Umbilical cord (tissue), 2 donors: ENCODE results near the gene RPH3AL. TPM values are rescaled to one million over a fixed set of nuclear protein-coding genes. Genes with fewer than 3 reads are reported as not detected.
A peak's percentile ranks its signal among the peaks of the same experiment; 100 is the strongest.
"Not testable (repeated sequence)": the region's sequence is repeated elsewhere in the genome, so short reads cannot be mapped to it uniquely, and the experiment has no call there.

Experiments
- DNase-seq: peaks from one replicate; pipeline ENCODE4 v3.0.0-alpha.2; 2015; ENCODE audit warnings: low spot score
- total RNA-seq: library from RNA; depleted of rRNA; stranded (reverse); fragments of >200 nt; gene quantifications from one replicate; pipeline ENCODE4 v1.2.3, GENCODE V29; 2014; ENCODE audit warnings: low replicate concordance; ENCODE audit not compliant: insufficient read depth

Gene RPH3AL
- total RNA-seq, 1 donor from 2014 or later, result 46.5 TPM

GRCh38 chr17:180381-181244 is 172.0 kb downstream of the RPH3AL start:
- peak; percentile 18 for DNase-seq

DNA sequence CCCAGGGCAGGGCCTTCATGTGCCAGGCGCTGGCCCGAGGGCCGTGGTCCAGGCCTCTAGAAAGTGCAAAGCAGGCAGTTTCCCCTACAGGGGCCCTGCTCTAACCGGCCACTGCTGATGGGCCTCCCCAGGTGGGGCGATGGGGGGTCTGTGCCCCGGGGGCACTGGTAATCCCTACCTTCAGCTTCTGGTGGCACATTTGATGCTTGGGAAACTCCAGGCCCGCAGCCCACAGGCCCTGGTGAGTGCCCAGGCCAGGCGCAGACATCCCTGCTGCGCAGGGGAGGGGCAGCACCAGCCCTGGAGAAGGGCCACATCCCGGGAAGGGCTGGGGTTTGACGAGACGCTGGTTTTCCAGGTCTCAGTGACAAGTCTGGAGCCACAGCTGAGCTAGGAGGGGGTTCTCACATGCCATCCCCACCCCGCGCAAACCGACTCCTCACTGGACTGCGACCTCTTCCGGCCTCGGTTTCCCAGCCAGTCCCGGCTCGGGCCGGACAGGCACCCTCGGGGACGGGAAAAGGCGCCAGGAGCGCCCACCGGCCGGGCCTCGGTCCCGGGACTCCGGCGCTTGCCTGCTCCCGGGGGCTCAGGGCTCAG is 172.7 kb downstream of the RPH3AL start:
- no peak for DNase-seq

DNA sequence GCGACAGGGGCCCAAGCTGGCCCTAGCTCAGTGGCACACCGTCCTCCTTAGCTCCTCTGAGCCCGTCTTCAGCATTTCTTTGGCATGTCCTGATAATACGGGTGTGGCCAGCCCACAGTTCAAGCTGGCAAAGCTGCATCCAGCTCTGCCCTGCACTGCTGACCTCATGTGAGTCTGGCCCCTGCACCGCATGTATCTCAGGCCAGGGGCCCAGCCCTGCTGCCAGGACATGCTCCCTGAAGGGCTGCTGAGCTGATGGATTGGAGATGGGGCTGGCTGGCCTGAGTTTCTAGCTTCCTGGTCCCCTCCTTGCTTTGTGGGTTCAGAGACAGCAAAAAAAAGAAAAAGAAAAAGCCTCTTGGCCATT is 173.6 kb downstream of the RPH3AL start:
- peak; percentile 48 for DNase-seq

DNA sequence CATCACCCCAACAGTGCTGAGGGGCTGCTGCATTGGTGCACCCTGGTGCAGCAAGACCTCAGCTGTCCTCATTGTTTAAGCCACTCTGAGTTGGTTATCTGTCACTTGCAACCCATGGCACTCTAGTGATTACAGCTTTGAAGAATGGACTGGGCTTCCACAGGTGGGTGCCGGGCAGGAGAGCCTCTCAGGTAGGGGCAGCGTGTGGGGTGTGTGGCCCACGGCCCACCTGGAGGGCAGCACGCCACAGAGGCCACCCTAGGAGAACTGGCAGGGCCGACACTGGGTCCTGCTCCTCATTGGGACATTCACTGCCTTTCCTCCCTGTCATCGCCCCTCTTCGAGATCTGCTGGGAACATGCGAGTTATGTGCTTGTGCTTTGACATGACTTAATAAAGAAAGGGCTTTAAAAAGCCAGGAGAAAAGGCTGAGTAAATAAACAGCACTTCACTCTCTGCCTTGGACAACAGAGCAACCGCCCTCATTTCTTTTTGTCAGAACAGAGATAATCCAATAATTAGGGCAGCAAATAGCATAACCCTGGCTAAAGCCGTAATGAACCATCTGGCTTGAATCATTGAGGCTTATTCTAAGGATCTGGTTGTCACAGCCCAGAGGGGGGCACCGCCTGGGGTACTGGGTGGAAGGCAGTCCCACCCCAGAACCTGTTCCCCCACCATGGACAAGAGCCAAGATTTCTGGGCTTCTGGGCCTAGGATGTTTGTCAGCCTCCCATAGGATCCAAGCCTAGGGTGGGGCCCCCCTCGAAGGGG is 174.1 kb downstream of the RPH3AL start:
- DNase-seq, result peak; percentile 72

GRCh38 chr17:177762-178161 is 174.8 kb downstream of the RPH3AL start:
- no peak for DNase-seq

GRCh38 chr17:177155-177554 is 175.5 kb downstream of the RPH3AL start:
- DNase-seq, result no peak

- no peak for DNase-seq
Measured at GRCh38 chr17:173166-173911, 179.3 kb downstream of the RPH3AL start.

DNA sequence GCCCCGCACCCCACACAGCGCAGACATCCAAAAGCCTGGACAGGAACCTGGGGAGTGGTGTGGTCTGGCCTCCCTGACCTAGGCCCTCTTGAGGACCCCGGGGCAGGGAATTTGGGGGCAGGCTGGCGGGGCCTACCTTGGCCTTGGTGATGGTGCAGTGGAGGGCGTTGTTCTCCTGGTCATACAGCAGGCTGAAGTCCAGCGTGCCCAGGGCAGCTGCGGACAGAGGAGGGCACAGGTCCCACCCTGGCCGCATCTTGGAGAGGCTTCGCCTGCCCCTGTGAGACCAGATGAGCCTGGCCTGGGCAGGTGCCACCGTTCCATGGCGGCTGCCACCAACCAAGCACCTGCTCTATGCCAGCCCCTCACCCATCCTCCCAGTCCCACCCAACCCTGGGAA is 180.2 kb downstream of the RPH3AL start:
- no peak for DNase-seq

DNA sequence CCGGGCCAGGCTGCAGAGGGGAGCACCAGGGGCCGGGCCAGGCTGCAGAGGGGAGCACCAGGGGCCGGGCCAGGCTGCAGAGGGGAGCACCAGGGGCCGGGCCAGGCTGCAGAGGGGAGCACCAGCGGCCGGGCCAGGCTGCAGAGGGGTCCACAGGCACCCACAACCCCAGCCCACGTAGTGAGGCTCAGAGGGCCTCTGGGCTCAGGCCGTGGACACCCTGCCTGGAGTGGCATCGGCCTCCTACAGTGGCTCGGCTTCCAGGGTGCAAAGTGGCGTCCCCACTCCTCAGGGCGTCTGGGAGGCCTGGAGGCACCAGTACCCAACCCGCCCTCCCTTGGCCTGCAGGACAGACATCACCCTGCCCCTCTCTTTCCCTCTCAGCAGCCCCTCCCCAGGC is 180.7 kb downstream of the RPH3AL start:
- DNase-seq, result no peak

DNA sequence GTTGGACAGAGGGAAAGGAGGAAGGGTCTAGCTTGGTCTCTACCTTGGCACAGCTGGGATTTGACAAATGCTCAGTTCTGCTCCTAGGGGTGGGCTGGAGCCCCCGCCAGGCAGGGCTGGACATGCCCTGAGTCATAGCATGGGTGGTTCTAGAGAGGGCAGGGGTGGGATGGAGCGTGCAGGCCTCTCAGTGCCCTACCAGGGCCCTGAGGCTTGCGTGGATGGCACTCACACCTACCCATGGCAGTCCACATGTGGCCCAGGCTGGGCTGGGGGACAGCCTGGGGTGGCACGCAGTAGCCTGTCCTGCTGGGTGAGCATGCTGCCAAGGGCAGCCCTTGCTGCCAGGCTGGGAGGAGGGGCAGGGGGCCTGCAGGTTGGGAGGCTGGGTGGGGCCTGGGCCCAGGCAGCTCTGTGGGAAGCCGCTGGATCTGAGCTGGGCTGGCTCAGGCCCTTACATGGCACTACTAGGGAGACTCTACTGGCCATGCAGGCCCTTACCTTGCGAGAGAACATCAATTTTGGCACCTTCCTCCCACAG is 182.4 kb downstream of the RPH3AL start:
- DNase-seq, result no peak

- not testable (repeated sequence) for DNase-seq
Measured at GRCh38 chr17:168614-169013, 184.0 kb downstream of the RPH3AL start.

- DNase-seq, result no peak
Measured at GRCh38 chr17:165939-166338, 186.7 kb downstream of the RPH3AL start.

DNA sequence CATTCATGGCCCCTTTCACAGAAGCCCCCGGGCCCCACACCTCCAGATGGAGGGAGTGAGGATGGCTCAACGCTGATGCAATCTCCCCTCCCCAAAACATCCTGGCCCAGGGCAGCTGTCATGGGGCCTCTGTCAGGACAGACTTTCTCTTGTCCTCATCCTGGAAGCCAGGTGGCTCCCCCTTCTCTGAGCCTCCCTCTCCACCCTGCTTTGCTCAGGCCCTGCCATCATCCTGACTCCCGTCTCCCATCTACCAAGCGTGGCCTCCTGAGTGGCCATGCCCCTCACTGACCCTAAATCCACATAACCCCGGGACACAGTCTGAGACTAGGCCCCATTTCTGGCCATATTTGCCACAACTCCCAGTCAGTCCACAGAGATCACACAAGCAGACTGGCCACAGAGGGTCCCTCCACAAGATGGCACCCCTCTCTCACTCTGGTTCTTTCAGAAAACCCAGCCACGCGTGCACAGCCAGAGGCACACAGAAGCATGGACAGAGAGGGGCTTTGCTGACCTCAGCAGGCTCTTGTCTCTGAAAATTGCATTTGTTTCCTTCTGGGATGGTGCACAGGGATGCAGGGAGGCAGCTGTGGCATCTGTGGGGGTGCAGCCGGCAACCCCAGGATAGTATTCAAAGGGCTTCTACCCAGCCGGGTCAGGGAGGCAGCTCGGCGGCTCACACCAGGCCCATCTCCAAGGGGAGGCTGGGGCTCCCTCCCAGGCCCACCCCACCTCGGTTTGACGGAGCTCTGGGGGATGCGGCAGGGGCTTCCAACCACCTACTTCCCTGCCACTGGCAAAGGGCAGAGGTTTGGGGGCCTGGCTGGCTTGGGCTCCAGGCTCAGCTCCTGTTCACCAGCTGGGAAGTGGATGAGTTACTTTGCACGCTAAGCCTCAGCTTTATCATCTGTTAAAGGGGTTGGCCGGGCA is 188.0 kb downstream of the RPH3AL start:
- peak; percentile 85 for DNase-seq

DNA sequence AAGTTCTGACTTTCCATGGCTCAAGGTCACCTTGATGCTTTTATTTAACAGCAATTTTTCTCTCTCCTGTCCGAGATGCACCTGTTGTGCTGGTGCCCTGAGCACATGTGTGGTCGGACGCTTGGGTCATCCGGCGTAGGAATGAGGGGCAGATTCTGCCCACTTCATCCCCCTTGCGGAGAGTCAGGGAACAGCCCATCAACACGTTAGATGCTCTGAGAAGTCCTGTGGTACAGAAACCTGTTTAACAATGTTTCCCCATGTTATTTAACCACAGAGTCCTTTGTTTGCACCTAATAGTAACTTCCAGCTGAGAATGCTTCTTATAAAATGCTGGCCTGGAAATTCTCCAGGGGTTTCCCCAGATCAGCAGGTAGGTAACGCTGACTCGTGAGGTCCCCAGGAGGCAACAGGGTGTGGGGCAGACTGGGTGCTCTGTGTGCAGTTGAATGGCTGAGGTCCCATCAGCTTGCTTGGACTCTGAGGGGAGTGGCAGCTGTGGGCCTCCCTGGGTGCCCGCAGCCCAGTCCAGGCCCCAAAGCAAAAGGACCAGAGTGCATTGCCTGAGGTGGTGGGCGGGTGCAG is 189.0 kb downstream of the RPH3AL start:
- no peak for DNase-seq

GRCh38 chr17:162689-163088 is 189.9 kb downstream of the RPH3AL start:
- no peak for DNase-seq

Other genes starting within 250 kb of the RPH3AL start
- gene SCGB1C2, start 215.2 kb downstream of the RPH3AL start, total RNA-seq, result not detected
- gene DOC2B, start 171.2 kb downstream of the RPH3AL start, total RNA-seq, result 2.2 TPM
- 38.5 TPM for gene RFLNB, start 93.1 kb upstream of the RPH3AL start, total RNA-seq